SIG-M5 treated with dmso at 0.1 percent for 504 hours (cell line): Measurements from ENCODE around the gene TRIO.

Experiments
- DNase-seq: peaks from one replicate; lab custom pipeline; 2025; ENCODE audit not compliant: unreplicated experiment; lab: John Stamatoyannopoulos, UW

TRIO gene

DNA sequence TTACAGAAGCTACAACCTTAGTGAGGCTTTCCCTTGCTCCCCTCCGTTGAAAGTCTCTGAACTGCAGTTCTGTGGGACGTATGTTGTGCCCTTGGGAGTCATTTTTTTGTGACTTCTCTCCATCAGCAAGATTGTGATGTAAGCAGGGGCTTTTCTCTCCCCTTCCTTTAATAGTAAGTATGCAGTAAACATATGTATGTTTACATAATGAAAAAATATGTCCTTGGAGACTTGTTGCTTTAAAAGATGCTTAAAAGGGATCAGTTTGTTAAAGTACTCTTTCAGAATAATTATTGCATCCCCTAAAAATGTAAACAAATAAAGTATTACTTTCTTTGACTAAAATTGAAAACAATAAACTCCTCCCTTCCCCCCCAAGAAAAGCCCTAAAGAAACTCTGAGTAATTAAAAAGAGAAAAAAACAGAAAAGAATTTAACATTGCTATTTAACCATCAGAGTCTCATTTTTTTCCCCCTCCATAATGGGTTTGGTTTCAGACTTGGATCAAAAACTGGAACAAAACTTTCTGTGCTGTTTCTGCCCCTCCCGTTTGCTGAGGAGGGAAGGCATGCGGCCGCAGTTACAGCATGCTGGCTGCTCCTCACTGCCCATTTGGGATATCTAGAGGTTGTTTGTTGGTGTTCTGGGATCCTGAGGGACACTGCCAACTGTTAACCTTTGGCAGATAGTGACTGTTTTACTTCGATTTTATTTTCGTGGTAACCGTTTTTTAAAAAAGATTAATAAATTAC is 40.2 kb downstream of the TRIO start:
- no peak for DNase-seq

DNA sequence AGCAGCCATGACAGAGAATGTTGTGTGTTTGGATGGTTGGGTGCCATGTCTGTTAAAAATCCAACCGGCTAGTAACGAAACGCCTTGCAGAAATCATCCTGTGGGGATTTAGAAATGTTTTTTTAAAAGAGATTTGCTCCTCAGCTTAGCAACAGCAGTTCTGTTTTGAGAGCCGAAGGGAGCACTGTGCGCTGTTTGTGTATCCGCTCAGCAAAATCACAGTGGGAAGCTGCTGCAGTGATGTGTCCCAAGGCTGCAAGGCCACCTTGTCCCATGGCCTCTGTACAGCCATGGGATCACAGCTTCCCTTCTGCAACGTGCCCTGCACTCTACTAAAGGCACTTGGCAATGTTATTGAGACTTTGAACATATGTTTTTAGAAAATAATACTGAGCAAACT is 40.9 kb downstream of the TRIO start:
- DNase-seq: no peak

DNA sequence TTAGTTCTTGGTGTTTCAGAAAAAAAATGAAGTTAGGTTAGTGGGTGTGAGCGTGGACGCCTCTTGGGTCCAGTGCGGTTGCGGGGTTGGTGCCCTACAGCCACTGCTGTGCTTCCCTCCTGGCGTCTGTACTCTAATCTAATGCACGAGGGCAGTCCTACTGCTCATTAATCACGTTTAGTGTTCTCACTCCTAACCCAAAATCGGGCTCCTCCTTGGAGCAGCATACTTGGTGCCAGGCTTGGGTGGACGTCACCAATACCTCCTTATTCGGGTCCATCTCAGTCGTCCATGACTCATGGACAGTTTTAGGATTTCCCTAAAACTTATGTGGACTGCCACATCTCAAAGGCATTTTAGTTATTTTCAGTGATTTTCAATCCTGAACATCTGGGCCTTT is 41.6 kb downstream of the TRIO start:
- DNase-seq: no peak

DNA sequence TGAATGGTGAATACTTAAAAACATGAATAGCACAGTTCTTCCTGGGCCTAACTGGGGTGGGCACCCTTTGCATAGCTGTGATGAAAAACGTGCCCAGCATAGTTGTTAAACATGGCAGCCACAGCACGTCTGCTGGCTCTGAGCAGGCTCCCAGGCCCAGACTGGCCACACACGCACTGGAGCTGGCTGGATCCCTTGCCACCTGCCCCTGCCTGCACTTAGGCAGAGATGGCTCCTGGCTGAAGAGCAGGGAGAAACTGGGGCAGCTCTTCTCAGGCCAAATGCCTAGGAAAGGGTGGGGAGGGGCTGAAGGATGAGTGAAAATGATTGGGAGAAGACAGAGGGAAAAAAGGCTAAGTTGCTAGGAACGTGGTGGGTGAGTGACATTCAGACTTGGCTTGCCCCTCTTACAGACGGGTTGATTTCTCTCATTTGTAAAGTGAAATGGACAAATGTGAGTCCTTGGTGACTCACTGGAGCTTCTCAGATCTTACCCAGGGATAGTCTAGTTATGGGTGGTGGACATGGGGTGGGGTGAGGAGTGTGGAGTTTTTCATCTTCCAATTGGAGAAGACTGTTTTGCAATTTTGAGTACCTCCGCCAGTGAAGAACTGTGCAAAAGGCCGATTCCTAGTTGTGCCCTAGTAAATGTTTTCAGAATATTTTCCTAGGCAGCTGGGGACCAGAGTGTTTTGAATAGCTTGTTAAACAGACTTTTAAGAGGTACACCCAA is 42.4 kb downstream of the TRIO start:
- no peak for DNase-seq

DNA sequence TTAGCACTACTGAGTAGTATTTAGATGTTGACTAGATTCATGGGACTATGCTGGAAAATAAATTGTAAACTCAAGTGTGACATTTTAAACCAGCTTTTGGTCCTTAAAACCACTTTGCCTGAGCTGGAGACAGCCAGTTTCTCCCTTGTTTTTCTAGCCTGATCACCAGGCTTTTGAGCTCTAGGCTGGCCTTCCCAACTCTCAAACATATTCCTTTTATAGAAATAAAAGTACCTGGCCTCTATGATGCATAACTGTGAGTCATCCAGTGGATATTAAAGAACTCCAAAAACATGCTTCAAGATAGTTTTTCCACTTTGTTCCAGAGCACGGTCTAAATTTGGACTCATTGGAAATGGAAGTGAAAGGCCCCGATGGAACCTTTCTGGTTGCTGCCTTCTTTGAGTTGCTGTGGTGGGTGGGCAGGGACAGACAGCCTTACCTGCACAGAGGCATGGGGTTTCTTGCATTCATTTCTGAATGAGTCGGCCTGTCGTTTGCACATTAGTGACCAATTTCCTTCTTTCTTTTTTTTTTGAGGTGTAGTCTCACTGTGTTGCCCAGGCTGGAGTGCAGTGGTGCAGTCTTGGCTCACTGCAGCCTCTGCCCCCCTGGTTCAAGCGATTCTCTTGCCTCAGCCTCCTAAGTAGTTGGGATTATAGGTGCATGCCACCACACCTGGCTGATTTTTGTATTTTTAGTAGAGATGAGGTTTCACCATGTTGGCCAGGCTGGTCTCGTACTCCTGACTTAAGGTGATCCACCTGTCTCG is 43.1 kb downstream of the TRIO start:
- DNase-seq: no peak

DNA sequence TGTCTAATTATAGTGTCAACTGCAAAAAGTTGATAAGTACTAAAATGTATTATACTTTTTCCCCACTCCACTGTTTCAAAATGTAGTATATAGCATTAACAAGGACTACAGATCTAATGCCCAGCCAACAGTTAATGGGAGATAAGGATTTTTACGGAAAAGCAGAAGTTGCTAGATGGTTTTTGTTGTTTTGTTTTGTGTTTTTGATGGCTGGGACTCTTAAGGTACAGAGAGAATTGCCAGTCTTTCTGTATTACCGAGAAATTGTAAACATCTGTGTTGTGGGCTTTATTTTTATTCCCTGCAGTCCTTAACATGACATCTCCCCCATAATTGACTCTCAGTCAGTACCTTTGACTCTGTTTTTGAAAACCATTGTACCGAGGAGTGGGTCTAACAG is 44.0 kb downstream of the TRIO start:
- no peak for DNase-seq

DNA sequence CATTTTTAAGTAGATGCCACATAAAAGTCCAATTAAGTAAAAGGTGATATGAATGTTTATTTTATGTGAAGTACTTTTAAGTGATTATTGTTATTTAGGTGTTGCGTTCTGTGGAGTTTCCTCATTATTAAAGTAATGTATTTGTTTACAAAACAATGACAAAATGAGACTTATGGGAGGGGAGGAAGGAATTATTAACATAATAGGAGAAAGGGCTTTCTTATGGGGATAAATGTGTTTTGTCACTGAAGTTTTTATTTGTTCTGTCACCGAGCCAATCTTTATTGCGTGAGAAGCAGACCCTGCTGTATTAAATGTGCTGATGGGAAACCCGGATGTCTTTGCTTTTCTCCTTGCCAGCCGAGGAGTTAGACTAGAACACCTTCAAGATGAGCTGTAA is 44.5 kb downstream of the TRIO start:
- no peak for DNase-seq

DNA sequence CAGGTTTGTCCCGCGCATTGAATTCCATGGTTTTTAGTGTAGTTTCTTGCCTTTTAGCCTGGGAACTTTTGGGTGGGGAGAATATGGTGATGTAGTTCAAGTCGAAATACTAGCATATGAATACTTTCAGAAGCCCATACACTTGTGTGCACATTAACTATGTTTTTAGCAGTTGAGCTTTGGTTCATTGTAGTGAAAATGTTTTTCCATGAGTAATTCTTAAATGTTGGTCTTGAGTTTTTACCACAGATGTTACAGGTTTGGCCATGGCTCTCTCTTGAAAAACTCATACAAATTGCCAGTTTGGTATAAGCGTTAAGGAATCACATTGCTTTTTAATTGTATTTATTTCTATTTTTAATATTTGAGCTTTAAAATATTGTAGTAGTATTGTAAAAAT is 45.6 kb downstream of the TRIO start:
- DNase-seq: no peak

DNA sequence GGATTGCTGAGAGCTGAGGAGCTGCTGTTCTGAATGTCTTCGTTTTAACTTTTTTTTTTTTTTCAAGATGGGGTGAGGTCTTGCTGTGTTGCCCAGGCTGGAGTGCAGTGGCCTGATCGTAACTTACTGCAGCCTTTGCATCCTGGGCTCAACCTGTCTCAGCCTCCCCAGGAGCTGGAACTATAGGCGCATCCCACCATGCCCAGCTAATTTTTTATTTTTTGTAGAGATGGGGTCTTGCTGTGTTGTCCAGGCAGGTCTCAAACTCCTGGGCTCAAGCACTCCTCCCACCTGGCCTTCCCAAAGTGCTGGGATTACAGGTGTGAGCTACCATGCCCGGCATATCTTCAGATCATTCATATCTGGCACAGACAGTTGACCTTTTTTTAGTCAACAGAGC is 46.5 kb downstream of the TRIO start:
- DNase-seq: no peak

DNA sequence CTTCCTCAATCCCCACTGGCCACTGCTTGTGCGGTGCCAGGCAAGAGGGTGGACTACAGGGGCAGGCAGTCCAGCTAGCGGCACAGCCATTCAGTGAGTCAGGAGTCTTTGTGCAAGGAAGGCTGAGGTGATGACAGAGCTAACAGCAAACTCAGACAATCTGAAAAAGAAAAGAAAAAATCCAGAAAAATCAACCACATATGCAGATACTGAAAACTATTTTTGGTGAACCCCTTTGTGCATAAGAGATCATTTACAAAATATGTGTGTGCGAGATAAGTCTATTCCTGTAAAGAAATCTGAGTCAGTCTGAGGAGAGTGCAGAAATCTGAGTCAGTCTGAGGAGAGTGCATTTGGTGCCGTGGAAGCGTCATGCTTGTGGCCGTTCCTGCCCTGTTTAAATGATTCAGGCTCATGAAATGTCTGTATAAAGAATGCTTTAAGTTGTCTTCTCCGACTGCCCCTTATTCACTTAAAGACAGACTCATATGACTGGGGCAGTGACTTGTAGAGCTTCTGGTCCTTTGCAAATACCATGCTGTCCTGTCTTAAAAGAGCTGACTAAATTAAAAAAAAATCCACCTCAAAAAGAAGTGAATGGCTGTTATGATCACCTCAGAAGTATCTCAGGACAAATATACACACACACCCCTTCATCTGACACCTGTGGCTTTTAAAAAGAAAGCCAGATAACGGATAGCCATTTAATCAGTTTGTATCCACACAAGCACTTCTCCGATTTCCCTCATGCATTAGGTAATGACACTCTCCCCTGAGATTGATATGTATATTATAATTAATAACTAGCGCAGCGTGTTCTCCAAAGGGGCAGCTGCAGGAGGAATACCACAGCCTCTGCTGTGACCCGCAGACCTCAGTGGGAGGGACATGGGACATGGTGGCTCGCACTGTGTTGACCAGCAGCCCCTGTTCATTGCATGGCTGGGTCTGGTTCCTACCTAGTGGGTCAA is 47.3 kb downstream of the TRIO start:
- no peak for DNase-seq

DNA sequence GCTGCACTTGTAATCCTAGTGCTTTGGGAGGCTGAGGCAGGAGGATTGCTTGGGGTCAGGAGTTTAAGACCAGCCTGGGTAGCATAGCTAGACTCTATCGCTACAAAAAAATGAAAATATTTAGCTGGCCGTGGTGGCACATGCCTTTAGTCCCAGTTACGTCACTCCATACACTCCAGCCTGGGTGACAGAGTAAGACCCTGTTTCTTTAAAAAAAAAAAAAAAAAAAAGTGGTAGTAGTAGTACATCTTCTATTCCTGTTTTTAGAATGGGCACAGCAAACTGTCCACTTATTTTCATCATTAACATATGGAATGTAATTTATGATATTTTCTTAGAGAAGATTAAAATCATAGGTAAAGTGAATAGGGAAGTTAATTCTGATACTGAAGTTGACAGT is 48.2 kb downstream of the TRIO start:
- no peak for DNase-seq

DNA sequence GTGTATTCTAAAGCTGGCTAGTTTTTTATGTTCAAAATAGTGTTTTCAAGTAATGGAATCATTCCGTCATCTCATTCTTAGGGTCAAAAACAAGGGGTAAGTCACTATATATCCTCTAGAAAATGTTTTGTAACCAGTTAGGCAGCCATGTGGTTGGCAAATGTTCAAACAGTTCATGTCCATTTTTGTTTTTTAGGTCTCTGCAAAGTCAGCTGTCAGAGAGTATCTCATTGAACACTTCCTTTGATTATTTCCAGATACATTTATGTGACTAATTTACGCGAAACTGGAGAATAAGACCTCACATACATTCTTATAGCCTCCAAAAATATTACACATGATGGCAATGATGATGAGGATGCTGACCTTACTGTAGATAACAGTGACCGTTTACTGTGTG is 50.4 kb downstream of the TRIO start:
- no peak for DNase-seq

DNA sequence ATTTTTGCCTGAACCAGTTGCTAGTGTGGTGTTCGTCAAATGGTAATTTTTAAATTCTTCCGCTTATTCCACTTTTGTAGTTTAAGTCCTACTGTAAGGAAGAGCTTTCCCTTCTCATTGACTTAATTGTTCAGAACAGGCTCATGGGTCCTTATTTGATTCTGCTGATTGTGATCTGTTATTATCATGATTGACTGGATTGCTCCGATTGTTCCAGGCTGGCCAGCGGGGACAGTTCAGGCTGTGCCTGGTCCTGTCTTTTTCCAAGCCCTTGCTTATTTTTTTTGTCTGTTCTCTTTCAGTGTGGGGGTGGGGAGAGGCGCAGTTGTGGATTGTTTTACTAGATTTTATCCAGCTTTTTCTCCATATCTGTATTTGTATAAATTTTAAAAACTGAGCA is 52.4 kb downstream of the TRIO start:
- no peak for DNase-seq

DNA sequence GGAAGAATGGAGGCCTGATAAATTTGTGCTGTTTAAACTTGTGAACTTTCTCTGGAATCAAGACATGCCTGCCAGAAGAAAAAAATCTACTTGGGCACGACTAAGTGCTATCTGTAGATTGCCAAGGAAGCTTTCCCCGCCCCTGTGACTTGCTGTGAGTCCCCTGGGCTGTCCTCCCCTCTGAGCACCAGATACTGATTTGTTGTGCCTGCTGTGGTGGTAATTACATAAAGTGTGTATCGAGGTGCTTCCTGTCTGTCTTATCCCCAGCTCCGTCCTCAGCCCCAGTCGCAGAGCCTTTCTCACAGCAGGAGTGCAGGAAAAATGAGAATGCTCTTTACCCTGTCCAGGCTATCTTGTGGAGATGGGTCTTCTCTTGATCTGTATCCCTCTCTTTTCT is 53.9 kb downstream of the TRIO start:
- no peak for DNase-seq

DNA sequence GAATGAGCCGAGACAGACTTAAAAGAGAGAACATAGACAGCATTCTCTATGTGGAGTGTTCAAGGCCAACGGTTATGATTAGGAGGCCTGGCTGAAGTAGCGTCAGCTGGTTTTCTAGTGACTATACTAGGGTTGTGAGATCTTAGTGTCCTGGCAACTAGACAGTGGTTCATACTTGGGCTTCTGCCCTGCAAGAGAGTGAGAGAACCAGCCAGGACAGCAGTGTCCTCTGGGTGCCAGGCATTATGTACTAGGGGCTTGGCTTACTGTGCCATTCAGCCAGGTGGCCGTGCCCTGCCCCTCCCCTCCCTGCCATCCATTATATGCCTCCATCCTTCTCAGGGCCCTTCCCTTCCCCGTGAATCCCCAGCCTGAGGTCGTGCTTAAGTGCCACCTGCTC is 56.8 kb downstream of the TRIO start:
- no peak for DNase-seq

DNA sequence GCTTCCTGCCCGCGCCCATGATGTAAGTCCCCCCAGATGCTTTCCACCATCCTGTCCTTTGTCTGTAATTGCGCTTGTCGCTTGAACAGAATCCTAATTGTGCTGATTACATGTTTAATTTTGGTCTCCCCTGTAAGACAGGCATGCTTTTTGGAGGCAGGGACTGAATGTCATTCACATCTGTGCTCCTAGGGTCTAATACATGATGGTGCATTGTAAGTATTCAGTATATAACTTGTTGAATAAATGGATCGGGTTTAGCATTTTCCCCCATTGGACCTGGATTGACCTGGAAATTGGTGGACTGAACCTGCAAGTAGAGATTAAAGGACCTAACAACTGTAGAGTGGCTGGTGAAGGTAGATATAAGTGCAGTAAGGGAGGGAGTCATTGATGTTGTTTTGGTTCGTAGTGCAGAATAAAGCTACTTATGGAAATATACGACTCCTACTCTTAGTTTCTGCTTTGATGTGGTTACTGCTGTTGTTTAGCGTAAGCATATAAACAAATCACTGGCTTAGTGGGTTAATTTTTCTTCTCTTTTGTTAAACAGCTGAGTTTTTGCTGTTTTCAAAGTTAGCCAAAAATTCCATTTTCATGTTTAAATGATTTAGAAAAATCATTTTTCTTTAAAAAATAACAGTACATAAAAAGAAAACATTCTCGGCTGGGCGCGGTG is 57.3 kb downstream of the TRIO start:
- no peak for DNase-seq

DNA sequence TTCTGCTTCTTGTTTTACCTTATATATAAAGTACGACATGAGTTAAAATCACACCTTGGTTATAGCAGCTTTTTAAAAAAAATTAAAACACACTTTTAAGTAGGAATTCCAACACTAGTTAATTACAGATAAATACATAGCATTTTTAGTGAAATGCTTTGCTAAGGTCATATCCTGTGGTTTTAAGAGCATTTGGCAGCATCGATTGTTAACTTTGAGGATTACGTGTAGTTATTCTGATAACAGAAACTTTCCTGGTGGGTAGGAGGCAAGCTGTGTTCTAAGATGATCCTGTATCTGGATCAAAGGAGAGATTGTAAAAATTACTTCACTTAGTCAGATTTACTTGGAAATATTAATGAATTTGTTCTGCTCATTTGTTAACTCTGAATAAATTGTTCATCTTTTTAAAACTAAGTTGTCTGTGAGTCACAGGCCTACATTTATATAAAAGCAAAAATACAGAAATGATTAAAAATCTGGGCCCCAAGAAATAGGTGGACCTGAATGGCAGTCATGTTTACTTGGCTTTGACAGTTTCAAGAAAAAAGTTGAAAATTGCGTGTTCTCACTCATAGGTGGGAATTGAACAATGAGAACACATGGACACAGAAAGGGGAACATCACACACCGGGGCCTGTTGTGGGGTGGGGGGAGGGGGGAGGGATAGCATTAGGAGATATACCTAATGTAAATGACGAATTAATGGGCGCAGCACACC is 58.3 kb downstream of the TRIO start:
- no peak for DNase-seq

DNA sequence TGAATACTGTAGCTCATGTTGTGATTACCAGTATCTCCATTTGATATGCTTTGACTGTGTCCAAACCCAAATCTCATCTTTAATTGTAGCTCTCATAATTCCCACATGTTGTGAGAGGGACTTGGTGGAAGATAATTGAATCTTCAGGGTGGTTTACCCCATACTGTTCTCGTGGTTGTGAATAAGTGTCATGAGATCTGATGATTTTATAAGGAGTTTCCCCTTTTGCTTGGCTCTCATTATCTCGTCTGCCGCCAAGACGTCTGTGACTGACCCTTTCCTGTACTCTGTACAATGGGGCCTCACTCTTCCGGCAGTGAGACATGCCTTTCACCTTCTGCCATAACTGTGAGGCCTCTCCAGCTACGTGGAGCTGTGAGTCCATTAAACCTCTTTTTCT is 59.3 kb downstream of the TRIO start:
- DNase-seq: no peak

DNA sequence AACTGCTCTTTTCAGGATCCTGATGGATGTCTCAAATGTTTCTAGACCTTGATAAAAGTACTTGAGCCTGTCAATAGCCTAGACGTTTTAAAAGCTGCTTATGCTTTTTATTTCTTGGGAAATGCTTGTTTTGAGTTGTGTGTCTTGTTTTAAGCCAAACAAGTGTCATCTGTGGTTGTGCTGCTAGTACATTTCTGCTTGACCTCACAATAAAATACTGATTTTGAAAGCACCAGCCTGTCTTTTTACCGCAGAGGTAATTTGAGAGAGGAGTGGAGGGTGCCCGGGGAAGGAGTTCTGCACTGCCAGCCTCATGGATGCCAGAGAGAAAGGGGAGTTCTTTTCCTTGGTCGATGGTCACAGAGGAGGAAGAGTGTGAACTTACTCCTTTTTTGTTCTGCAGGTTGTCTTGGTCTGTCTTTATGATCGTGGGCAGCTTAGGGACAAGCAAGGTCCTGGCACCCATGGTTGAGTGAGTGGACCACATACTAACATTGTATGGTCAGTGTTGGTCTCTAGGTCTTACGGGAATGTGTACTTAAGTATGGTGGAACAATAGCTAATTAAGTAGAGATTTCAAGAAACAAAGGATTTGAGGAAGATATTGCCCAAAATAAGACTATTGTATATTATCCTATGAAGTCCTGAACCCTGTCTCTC is 61.0 kb downstream of the TRIO start:
- DNase-seq: no peak
